ENCODE data around the gene FAM120AOS. TPM values are rescaled to one million over a fixed set of nuclear protein-coding genes. Genes with fewer than 3 reads are reported as not detected.

Gene FAM120AOS
- total RNA-seq, 4 donors from 2014 or later: 25.0 to 44.2 (median 40.0) TPM

- intact Hi-C loops (cut with DNase I; ENCODE audit: low total_unique reads): no loop called here
- DNase-seq (ENCODE audit: low spot score in 2 of 2): no peak
- WGBS, 2 donors: 89 to 92% methylated on average over 7 of the region's 7 CpGs
- TF ChIP-seq CTCF (IDR thresholded peaks at IDR 0.05) (no peak), POLR2A (IDR thresholded peaks at IDR 0.05) (no peak)
- H3K4me3 ChIP-seq (ENCODE audit: low read depth, poor library complexity, severe bottlenecking): no peak overlapping the region
Observed at GRCh38 chr9:93480728-93481324, 27.4 kb upstream of the FAM120AOS start.

- no peak overlapping the region for H3K4me3 ChIP-seq (ENCODE audit: low read depth, poor library complexity, severe bottlenecking)
- intact Hi-C loops (cut with DNase I; ENCODE audit: low total_unique reads): no loop called here
- WGBS, 2 donors: 83 to 85% methylated on average over 4 of the region's 4 CpGs
- DNase-seq (ENCODE audit: low spot score in 2 of 2): no peak
- TF ChIP-seq CTCF (IDR thresholded peaks at IDR 0.05) (no peak), POLR2A (IDR thresholded peaks at IDR 0.05) (no peak)
Observed at GRCh38 chr9:93480262-93480661, 26.9 kb upstream of the FAM120AOS start.

- WGBS, 2 donors: 59 to 72% methylated on average over 4 of the region's 4 CpGs
- H3K4me3 ChIP-seq (ENCODE audit: low read depth, poor library complexity, severe bottlenecking): no peak overlapping the region
- intact Hi-C loops (cut with DNase I; ENCODE audit: low total_unique reads): no loop called here
- DNase-seq (ENCODE audit: low spot score in 2 of 2): no peak
- TF ChIP-seq POLR2A (IDR thresholded peaks at IDR 0.05) (no peak), CTCF (IDR thresholded peaks at IDR 0.05) (no peak)
Observed at GRCh38 chr9:93479726-93480125, 26.3 kb upstream of the FAM120AOS start.

GRCh38 chr9:93477397-93477796 lies 24.0 kb upstream of the FAM120AOS start:
- intact Hi-C loops (cut with DNase I; ENCODE audit: low total_unique reads): no loop called here
- 93 to 99% methylated on average over 2 of the region's 2 CpGs for WGBS, 2 donors
- no peak overlapping the region for H3K4me3 ChIP-seq (ENCODE audit: low read depth, poor library complexity, severe bottlenecking)
- no peak for DNase-seq (ENCODE audit: low spot score in 2 of 2)
- TF ChIP-seq CTCF (IDR thresholded peaks at IDR 0.05) (no peak), POLR2A (IDR thresholded peaks at IDR 0.05) (no peak)

- intact Hi-C loops (cut with DNase I; ENCODE audit: low total_unique reads): no loop called here
- H3K4me3 ChIP-seq (ENCODE audit: low read depth, poor library complexity, severe bottlenecking): no peak overlapping the region
- WGBS, 2 donors: 89 to 93% methylated on average over 4 of the region's 4 CpGs
- no peak for DNase-seq (ENCODE audit: low spot score in 2 of 2)
- TF ChIP-seq POLR2A (IDR thresholded peaks at IDR 0.05) (no peak), CTCF (IDR thresholded peaks at IDR 0.05) (no peak)
Observed at GRCh38 chr9:93476924-93477323, 23.5 kb upstream of the FAM120AOS start.

- no peak for TF ChIP-seq POLR2A (IDR thresholded peaks at IDR 0.05)
- no peak for TF ChIP-seq CTCF (IDR thresholded peaks at IDR 0.05)
- intact Hi-C loops (cut with DNase I; ENCODE audit: low total_unique reads): no loop called here
- H3K4me3 ChIP-seq (ENCODE audit: low read depth, poor library complexity, severe bottlenecking): no peak overlapping the region
- DNase-seq (ENCODE audit: low spot score in 2 of 2): no peak
- 89 to 96% methylated on average over 3 of the region's 3 CpGs for WGBS, 2 donors
Observed at GRCh38 chr9:93475856-93476255, 22.5 kb upstream of the FAM120AOS start.

All from lower leg skin (tissue), 4 donors.